ELR (cell line): Measurements from ENCODE around the gene APPL2.

Experiments
- DNase-seq: peaks from one replicate; pipeline ENCODE4 v3.0.0-alpha.2; 2015; ENCODE audit warnings: low read depth

Gene APPL2

GRCh38 chr12:105222726-105223351 lies 13.1 kb downstream of the APPL2 start:
- DNase-seq: no peak

GRCh38 chr12:105222284-105222655 lies 13.7 kb downstream of the APPL2 start:
- no peak for DNase-seq

GRCh38 chr12:105221583-105222283 lies 14.2 kb downstream of the APPL2 start:
- no peak for DNase-seq

- no peak for DNase-seq
Measured at GRCh38 chr12:105220929-105221290, 15.1 kb downstream of the APPL2 start.

GRCh38 chr12:105220150-105220928 lies 15.6 kb downstream of the APPL2 start:
- DNase-seq: no peak

- DNase-seq: no peak
Measured at GRCh38 chr12:105219261-105220028, 16.5 kb downstream of the APPL2 start.

GRCh38 chr12:105218434-105218833 lies 17.5 kb downstream of the APPL2 start:
- DNase-seq: no peak

- DNase-seq: peak; percentile 66
Measured at GRCh38 chr12:105214670-105215375, 21.2 kb downstream of the APPL2 start.

- DNase-seq: peak; percentile 35
Measured at GRCh38 chr12:105214148-105214547, 21.8 kb downstream of the APPL2 start.

- peak; percentile 82 for DNase-seq
Measured at GRCh38 chr12:105212438-105212837, 23.5 kb downstream of the APPL2 start.

GRCh38 chr12:105209091-105209490 lies 26.9 kb downstream of the APPL2 start:
- no peak for DNase-seq

GRCh38 chr12:105206686-105207374 lies 29.1 kb downstream of the APPL2 start:
- DNase-seq: no peak

GRCh38 chr12:105205322-105206048 lies 30.5 kb downstream of the APPL2 start:
- DNase-seq: no peak

- peak; percentile 90 for DNase-seq
Measured at GRCh38 chr12:105204916-105205315, 31.1 kb downstream of the APPL2 start.

- no peak for DNase-seq
Measured at GRCh38 chr12:105204127-105204526, 31.8 kb downstream of the APPL2 start.

GRCh38 chr12:105202202-105202601 lies 33.8 kb downstream of the APPL2 start:
- DNase-seq: no peak

GRCh38 chr12:105201299-105201698 lies 34.7 kb downstream of the APPL2 start:
- DNase-seq: no peak

- DNase-seq: no peak
Measured at GRCh38 chr12:105200385-105200784, 35.6 kb downstream of the APPL2 start.

GRCh38 chr12:105198961-105199360 lies 37.0 kb downstream of the APPL2 start:
- DNase-seq: peak; percentile 25

GRCh38 chr12:105196090-105196489 lies 39.9 kb downstream of the APPL2 start:
- no peak for DNase-seq
